CD4-positive, alpha-beta T cell treated with Interleukin-21 for 1 hour (primary cell): ENCODE results near the gene UPF2.
"Not testable (repeated sequence)": the region's sequence is repeated elsewhere in the genome, so short reads cannot be mapped to it uniquely, and the experiment has no call there.

Experiments used
- DNase-seq: peaks from one replicate; pipeline ENCODE4 v3.0.0-alpha.2; 2020

The UPF2 gene

DNA sequence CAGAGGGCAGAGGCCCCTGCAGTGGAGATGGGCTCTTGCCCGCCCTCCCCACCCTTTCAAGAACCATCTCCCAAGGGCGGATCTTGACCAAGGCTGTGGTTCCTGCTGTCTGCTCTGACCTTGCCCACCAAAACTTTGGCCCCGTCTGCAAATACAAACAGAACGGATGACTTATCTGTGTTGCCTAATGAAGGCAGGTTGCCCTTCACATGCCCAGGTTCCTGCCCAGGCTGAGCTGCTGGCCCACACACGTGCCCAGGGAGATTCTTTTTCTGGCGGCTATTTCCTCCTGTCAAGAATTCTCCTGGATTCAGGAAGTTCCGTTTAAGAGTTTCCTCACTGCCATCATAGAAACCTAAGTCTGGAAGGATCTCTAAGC lies 141.2 kb downstream of the UPF2 start:
- DNase-seq: no peak

- DNase-seq: no peak
Observed at GRCh38 chr10:11901036-11901301, 141.6 kb downstream of the UPF2 start.

- no peak for DNase-seq
Observed at GRCh38 chr10:11899067-11899876, 143.3 kb downstream of the UPF2 start.

- no peak for DNase-seq
Observed at GRCh38 chr10:11898372-11899066, 144.1 kb downstream of the UPF2 start.

DNA sequence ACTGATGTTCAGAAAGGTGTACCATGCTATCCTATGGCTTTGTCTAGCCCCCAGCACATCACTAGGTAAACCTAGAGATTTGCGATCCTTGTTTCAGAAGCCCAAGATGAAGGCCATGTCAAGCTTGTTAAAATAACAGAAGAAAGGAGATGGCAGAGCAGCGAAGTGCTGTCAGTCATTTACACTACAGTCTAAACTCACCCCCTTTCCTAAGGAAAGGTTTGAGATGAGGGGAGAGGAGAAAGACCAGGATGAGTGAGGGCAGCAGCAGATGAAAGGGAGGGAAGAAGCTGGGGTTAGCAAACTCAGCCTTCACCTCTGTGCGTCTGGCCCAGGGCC lies 144.6 kb downstream of the UPF2 start:
- no peak for DNase-seq

DNA sequence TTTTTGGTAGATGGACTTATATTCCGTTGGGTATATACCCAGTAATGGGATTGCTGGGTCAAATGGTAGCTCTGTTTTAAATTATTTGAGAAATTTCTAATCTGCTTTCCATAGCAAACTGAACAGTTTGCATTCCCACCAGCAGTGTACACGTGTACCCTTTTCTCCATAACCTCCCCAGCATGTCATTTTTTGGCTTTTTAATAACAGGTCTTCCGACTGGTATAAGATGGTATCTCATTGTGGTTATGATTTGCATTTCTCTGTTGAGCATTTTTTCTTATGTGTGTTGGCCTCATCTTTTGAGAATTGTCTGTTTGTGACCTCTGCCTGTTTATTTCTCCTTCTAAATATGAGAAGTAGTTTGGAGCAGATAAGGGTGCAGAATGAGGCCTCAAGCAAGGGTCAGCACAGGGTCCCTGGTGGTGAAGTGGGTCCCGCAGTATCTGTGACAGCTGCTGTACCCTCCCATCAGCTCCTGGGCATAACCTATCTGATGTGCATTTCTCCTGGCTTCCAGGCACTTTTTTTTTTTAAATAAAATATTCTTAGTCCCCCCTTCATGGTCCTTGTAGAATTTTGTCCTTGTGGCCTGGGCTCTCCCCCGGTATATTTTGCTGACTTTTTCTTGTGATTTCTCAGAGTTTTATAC lies 145.9 kb downstream of the UPF2 start:
- no peak for DNase-seq

DNA sequence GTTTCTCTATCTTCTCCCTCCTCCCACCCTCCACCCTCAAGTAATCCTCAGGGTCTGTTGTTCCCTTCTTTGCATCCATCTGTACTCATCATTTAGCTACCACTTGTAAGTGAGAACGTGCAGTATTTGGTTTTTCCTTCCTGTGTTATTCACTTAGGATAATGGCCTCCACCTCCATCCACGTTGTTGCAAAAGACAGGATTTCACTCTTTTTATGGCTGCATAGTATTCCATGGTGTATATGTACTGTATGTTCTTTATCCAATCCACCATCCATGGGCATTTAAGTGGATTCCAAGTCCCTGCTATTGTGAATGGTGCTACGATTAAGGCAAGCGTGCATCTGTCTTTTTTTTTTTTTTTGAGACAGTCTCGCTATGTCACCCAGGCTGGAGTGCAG lies 147.0 kb downstream of the UPF2 start:
- DNase-seq: no peak

DNA sequence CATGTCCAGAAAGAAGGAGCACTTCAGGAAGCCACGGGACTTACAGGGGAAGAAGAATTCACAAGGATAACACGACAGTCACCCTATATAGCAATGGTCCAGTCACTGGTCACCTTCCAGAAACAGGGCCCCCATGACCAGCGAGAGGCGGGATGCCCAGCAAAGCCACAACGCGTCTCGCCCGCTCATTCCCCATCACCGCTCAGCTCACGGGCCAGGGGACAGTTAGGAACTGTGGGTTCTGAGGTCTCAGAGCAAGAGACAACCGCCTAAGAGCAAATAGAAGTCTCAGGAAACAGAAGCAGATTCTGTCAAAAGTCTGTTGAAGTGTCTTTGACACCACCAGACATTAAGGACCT lies 147.5 kb downstream of the UPF2 start:
- no peak for DNase-seq

DNA sequence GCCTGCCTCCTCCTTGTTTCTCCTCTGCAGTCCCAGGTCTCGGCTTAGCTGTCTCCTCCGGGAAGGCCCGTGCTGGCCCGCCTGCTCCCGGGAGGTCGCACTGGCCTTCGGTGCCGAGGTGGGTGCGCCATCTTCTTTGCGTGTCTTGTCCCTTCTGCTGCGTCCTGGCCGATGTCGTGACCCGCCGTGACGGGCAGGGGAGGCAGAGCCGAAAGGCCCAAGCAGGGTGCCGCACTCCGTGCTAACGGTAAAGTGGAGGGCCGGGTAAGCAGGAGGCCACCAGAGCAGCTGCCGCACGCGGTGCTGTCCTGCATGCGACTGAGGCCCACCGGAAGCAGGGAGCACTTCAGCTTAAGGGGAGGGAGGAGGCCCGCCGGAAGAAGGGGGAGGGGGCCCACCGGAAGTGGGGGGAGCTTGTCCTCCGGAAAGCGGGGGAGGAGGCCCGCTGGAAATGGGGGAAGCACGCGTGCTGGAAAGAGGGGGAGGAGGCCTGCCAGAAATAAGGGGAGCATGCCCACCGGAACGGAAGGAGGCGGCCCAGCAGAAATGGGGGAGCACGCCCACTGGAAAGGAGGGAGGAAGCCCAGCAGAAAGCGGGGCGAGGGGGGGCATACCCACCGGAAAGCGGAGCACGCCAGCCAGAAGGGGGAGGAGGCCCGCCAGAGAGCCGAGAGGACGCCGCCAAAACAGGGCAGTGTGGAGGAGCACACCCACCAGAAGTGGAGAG lies 148.1 kb downstream of the UPF2 start:
- DNase-seq: no peak

GRCh38 chr10:11893749-11894278 lies 148.8 kb downstream of the UPF2 start:
- DNase-seq: no peak

DNA sequence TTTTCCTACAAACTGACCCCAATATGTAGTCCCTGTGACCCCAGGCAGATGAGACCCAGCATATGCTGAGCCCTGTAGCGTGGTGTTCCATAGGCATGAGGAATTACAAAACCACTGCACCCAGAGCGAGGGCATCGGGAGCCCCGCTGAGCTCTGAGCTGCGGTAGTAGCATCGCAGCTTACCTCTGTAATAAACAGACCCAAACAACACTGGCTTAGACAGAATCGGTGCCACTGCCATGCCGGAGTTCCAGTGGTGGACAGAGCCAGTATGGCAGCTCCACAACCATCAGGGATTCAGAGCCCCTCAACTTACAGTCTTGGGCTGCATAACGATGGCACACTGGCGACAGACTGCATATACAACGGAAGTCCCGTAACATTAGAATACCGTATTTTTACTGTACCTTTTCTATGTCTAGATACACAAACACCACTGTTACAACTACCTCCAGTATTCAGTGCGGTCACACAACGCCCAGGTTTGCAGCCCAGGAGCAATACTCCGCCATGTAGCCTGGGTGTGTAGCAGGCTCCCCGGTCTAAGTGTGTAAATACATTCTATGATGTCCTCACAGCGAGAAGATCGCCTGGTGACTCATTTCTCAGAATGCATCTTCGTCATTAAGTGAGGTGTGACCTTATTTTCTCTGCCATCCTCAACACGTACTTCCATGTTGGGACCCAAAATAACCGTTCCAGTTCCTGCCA lies 150.7 kb downstream of the UPF2 start:
- no peak for DNase-seq

DNA sequence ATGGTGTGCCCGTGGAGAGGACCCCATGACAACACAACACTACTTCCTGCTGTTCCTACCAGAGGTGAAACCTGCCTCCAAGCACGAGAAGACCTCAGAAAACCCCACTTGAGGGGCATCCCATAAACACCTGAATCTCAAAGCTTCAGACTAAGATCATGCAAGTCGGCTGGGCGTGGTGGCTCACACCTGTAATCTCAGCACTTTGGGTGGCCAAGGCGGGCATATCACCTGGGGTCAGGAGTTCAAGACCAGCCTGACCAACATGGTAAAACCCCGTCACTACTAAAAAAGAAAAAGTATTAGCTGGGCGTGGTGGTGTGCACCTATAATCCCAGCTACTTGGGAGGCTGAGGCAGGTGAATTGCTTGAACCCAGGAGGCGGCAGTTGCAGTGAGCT lies 153.3 kb downstream of the UPF2 start:
- DNase-seq: not testable (repeated sequence)

DNA sequence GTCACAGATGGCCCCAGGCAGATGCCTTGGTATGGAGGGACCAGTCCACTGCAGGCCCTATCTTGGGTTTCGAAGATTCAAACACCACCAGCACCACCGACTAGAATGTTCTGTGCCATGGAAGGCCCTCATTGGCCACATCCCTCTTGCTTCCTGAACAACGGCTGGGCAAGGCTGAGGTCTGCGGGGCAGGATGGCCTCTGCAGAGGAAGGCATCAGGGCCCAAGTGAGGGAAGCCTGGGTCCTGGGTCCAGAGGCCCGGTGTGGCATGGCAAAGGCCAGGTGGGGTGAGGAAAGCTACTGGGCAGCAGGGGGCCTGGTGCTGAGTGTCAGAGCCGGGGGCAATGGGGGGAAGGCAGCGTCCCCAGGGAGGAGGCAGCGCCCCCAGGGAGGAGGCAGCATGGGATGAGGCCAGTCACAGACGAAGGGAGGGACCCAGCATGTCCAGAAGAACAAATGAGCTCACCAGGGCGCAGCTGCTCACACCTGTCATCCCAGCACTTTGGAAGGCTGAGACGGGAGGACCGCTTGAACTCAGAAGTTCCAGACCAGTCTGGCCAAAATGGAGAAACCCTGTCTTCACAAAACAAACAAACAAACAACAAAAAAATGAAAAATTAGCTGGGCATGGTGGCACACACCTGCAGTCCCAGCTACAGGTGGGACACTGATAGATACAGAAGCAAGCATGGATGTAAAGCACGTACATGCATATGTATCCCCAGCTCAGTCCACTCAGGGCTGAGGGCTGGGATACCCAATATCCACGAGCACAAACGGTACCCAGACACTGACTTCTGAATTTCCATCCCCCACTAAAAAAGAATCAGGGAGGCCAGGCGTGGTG lies 155.0 kb downstream of the UPF2 start:
- no peak for DNase-seq

DNA sequence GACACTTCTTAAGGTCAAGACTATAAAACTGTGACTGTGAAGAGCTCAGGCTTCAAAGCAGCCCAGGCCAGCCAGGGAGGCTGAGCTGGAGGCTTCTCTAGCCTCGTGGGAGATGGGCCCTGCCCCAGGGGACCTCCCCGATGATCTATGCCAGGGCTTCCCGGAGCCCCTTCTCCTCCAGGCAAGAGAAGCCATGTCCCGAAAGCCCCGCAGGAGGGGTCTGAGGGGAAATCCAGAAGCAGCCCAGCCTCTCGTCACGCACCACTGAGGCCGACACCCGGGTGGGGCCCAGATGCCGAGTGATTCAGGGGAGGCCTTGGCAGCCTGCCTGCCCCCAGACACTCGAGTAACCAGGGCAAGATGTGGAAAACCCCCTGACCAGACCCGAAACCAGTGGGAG lies 155.8 kb downstream of the UPF2 start:
- no peak for DNase-seq

DNA sequence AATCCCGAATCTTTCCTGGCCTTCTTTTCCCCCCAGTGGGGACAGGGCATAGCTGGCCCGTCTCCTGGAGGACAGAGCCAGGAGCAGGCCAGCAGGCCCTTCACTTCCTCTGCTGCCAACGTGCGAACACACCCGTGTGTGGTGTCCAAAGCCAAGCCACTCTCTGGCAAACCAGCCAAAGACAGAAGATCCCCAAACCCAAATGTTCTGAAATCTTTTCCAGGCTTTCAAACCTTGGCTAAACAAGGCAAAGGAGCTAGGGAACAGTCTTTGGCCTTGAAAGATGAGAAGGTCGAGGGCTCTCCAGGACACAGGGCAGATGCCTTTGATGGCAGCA lies 156.5 kb downstream of the UPF2 start:
- no peak for DNase-seq

GRCh38 chr10:11885437-11886137 lies 157.0 kb downstream of the UPF2 start:
- no peak for DNase-seq

DNA sequence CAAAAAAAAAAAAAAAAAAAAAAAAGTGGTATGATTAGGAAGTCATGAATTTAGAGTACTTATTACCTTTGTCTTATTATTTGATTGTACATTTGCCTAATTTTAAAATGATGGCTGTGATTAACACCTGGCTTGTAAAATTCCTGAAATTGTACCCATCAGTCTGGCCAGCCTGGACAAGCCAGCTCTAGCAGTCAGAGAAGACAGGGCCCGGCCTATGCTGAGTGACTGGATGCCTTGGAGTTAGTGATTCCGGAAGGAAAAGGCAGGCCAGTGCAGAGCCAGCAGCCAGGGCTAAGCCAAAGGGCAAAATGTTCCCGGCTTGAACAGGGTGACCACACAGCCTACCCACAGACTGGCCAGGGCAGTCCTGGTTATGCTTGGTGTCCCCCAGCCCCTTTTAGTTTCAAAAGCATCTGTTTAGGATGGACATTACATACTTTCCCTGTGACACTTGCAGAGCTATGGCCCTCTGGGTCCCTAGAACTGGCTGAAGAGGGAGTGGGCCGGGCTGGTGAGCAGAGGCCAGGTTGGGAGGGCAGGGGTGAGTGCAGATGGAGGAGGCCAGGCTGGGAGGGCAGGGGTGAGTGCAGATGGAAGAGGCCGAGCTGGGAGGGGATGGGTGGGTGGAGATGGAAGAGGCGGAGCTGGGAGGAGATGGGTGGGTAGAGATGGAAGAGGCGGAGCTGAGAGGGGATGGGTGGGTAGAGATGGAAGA lies 157.7 kb downstream of the UPF2 start:
- no peak for DNase-seq

DNA sequence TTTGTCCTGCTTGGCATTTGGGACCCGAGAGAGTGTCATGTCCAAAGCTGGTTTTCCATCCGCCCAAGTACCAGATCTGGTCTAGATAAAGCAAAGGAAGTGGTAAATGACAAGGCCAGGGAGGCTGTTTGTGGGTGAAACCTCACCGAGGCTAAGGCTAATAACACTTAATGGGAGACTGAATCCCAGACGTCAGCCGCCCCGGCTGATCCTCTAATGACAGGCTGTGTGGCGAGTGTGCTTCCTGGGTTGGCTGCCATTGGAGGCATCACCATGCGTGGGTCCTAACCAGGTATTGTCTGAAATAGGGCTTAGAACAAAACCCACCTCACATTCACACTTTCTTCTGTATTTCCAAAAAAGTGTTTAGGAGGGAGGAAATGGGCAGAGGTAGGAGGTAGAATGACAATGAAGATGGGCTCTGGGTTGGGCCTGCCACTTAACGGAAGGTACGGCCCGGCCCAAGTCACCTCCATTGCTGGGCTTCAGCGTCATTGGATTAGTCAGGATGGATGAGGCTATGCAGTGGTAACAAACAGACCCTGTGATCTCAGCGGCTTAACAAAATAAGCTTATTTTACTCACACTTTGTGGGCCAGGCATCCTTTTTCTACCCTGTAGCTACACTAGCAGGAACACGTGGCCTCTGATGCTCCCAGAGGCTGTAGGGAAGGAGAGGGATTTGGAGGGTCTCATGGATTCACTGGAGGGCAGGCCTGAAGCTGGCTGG lies 159.8 kb downstream of the UPF2 start:
- DNase-seq: no peak

- DNase-seq: no peak
Observed at GRCh38 chr10:11881477-11882417, 160.9 kb downstream of the UPF2 start.
